Dermis blood vessel endothelial cell (primary cell): ENCODE results near the gene AMER2. TPM values are rescaled to one million over a fixed set of nuclear protein-coding genes. Genes with fewer than 3 reads are reported as not detected.

Source experiments
- DNase-seq: peaks from one replicate; pipeline ENCODE4 v3.0.0; 2010
- total RNA-seq: library from RNA; depleted of rRNA; stranded (reverse); fragments of >200 nt; gene quantifications from 2 replicates; pipeline ENCODE4 v1.2.3, GENCODE V29; 2014

AMER2 gene
- total RNA-seq, 1 donor from 2014 or later: not detected

- DNase-seq: no peak
Observed at GRCh38 chr13:25149711-25150110, 22.4 kb downstream of the AMER2 start.

GRCh38 chr13:25148402-25148771 lies 23.7 kb downstream of the AMER2 start:
- DNase-seq: no peak

GRCh38 chr13:25147638-25148401 lies 24.3 kb downstream of the AMER2 start:
- no peak for DNase-seq

DNA sequence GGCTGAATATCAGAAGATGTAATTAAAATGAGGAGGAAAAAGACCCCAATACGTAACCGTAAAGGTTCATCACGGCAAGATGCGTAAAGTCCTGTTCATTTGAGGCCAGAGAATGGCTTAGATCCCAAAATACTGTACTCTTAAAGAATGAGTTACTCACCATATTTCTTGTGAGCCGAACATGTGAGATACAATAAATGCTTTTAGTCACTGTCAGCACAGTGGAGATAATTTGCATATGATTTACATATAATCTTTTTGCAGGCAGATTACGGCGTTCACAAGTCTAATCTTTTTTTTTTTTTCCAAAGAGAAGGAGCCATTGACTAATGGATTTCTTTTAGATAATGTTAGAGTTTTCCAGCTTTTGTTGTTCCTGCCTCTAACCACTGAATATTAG lies 28.4 kb downstream of the AMER2 start:
- DNase-seq: no peak

GRCh38 chr13:25141042-25141441 lies 31.0 kb downstream of the AMER2 start:
- no peak for DNase-seq

DNA sequence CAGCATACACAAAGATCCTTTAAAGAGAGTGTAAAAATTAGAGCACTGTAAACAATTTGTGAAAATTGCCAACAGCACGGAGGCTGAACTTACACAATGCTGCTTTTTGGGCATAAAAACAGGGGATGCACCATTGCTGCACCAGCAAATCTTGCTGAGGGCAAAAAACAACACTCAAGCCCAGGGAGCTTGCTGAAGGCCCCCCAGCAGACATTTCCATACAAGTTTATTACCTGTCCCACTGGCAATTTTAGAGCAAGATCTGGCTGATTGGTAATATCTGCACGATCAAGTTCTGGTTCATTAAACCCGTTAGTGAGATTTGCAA lies 34.3 kb downstream of the AMER2 start:
- DNase-seq: no peak

DNA sequence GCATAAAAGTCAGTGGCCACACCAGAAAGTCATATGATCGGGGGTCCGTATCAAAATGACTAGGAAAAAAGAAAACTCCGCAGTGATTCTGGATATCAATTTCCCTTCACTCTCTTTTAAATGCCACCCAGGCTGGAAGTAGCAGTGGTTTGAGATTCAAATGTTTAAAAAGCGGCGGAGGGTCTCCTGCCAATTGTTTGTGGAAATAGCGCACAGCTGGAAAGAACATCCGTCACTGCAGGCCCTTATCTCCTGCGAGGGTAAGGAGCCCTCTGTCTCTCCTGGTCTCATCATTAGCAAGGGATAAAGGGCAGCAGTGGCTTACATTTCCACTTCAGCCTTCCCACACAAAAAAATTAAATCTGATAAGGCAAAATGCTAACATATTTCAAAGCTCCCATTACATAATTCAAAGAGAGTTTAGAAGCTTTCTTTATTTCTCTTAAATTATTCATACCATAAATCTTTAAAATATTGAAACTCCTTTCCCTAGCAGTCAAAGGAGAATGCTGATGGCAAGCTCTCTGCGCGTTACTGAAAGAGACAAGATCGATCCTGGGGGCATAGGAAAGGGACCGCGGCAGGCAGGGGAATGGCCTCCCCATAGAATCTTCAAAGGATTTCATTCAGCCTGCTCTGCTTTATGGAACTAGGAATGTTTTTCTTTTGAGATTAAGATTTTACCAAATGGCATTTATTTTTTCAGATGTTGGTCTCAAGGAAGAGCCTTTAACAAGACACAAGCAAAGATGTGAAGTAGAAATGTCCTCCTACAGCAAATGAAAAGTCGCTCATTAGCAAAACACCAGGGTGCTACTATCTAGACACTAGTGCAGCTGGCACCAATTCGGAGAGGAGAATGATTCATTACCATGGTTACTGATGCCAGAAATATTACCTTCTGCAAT lies 35.0 kb downstream of the AMER2 start:
- DNase-seq: no peak

- DNase-seq: no peak
Observed at GRCh38 chr13:25135896-25136295, 36.2 kb downstream of the AMER2 start.

DNA sequence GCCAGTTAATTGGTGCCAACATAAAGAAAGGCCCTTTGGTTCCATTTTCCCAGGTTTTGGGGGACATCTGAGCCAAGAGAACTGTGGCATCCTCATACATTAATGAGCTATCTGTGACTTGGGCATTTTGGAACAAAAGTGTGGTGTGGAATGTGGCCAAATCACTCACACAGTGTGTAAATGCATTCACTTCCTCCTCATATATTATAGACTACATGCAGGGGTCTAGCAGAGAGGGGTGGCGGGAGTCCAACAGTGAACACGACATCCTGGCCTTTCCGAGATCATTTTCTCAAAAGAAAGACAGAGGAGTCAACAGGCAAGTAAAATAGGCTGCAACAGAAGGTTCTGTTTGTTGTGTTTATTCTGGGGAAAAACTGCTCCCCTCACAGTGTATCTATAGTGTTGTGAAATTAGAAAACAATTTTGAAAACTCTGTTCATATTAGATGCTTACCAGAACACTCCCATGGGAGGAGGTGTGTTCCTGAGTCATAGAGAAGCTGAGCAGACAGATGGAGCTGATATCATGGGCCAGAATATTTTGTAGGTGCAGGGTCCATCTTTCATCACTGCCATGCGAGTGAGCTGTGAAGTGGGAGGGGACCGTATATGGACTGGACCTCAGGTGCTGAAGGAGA lies 39.2 kb downstream of the AMER2 start:
- no peak for DNase-seq

GRCh38 chr13:25131881-25132420 lies 40.1 kb downstream of the AMER2 start:
- DNase-seq: no peak

- no peak for DNase-seq
Observed at GRCh38 chr13:25130944-25131343, 41.1 kb downstream of the AMER2 start.

GRCh38 chr13:25118378-25118905 lies 53.6 kb downstream of the AMER2 start:
- no peak for DNase-seq

GRCh38 chr13:25117312-25117711 lies 54.8 kb downstream of the AMER2 start:
- DNase-seq: no peak

DNA sequence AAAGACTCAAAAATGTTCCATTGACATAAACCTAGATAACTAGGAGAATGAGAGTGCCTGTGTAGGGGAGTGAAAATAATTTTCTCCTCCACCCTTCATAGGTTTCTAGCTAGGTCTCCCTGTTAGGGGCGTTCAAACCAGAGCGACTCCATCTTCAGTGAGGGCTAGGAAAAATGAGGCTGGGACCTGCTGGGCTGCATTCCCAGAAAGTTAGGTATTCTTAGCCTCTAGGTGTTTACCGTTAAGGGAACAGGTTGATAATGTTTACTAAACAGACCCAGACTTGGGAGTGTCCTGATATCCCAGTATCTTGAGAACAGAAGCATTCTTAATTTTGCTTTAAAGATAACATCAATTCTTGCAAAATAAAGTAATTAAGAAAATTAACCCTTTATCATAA lies 56.0 kb downstream of the AMER2 start:
- DNase-seq: no peak

GRCh38 chr13:25114220-25114619 lies 57.9 kb downstream of the AMER2 start:
- peak; percentile 79 for DNase-seq

- no peak for DNase-seq
Observed at GRCh38 chr13:25112695-25113255, 59.3 kb downstream of the AMER2 start.

Other genes with a start within 250 kb of the AMER2 start
- under 0.01 and 0.14 TPM in 2 replicates for gene PABPC3, start 76.2 kb downstream of the AMER2 start, total RNA-seq
- 24.0 and 30.0 TPM in 2 replicates for gene MTMR6, start 115.2 kb upstream of the AMER2 start, total RNA-seq
- 70.3 and 71.8 TPM in 2 replicates for gene NUP58, start 129.3 kb upstream of the AMER2 start, total RNA-seq
- 0.09 and 0.17 TPM in 2 replicates for gene ATP8A2, start 199.7 kb upstream of the AMER2 start, total RNA-seq